ENCODE measurements around the gene RPP38. TPM values are rescaled to one million over a fixed set of nuclear protein-coding genes. Genes with fewer than 3 reads are reported as not detected.

The RPP38 gene
- total and polyA plus RNA-seq, 12 donors, result 11.1 to 24.9 (median 13.6) TPM

GRCh38 chr10:15088428-15089261 is 8.5 kb upstream of the RPP38 start, which contains the start of gene ACBD7:
ACBD7 (minus strand) TSS chr10:15088776; CDS start chr10:15088728, 48 bp downstream.
- Histone ChIP-seq H3K27me3 (no peaks in the 10 kb centered on the region), H3K27ac (no peak within 1 kb of the TSS), H3K36me3 (replicated peaks in 1 of 2) (no peaks in the 10 kb centered on the region), H3K4me1 (replicated peaks in 1 of 2) (peaks cover 0 to 4% of the 10 kb centered on the region in 2 donors), H3K9me3 (replicated peaks in 1 of 3) (no peaks in the 10 kb centered on the region), H3K4me3 (peak within 1 kb of the TSS in 2 of 4 donors; percentile 37 to 66)
- peak; percentile 40 to 71 (median 58) for TF ChIP-seq CTCF (IDR thresholded peaks at IDR 0.05)
- no peak for TF ChIP-seq POLR2A (IDR thresholded peaks at IDR 0.05)
- intact Hi-C loops (cut with DNase I), result no loop called here
- DNase-seq, result peak; percentile 72 to 86 (median 80)
- WGBS, 4 donors, result 6 to 18% (median 9%) methylated on average over 21 to 63 of the region's 63 CpGs

GRCh38 chr10:15091418-15091817 is 5.7 kb upstream of the RPP38 start:
- DNase-seq, result no peak
- 71 to 87% (median 83%) methylated on average over 5 of the region's 5 CpGs for WGBS, 4 donors
- Histone ChIP-seq H3K27me3 (no peaks in the 10 kb centered on the region), H3K4me3 (no peak overlapping the region), H3K27ac (no peak overlapping the region), H3K36me3 (replicated peaks in 1 of 2) (no peaks in the 10 kb centered on the region), H3K9me3 (replicated peaks in 1 of 3) (no peaks in the 10 kb centered on the region), H3K4me1 (replicated peaks in 1 of 2) (peaks cover 0 to 8% of the 10 kb centered on the region in 2 donors)
- intact Hi-C loops (cut with DNase I), result loop anchor here in 1 of 2 donors (5.0 kb wide), 1 partner anchor 139 kb away; the partner anchor contains the start of gene DCLRE1C
- no peak for TF ChIP-seq POLR2A (IDR thresholded peaks at IDR 0.05)

- H3K36me3 ChIP-seq (replicated peaks in 1 of 2), result no peaks in the 10 kb centered on the region
- intact Hi-C loops (cut with DNase I), result loop anchor here in 1 of 2 donors (5.0 kb wide), 1 partner anchor 141 kb away; the partner anchor contains the start of gene DCLRE1C
- WGBS, 4 donors, result 82 to 89% (median 89%) methylated on average over 11 to 16 of the region's 16 CpGs
- H3K4me1 ChIP-seq (replicated peaks in 1 of 2), result peaks cover under 1 to 13% of the 10 kb centered on the region in 2 donors
- TF ChIP-seq CTCF (IDR thresholded peaks at IDR 0.05) (no peak), POLR2A (IDR thresholded peaks at IDR 0.05) (no peak)
- no peaks in the 10 kb centered on the region for H3K9me3 ChIP-seq (replicated peaks in 1 of 3)
- no peaks in the 10 kb centered on the region for H3K27me3 ChIP-seq
- DNase-seq, result no peak
- no peak overlapping the region for H3K4me3 ChIP-seq
- H3K27ac ChIP-seq, result no peak overlapping the region
These were observed 4.2 kb upstream of the RPP38 start for GRCh38 chr10:15092855-15093408.

GRCh38 chr10:15096661-15097010 is 519 bp upstream of the RPP38 start:
- Histone ChIP-seq H3K27me3 (no peaks in the 10 kb centered on the region), H3K27ac (peak overlapping the region in 4 of 5 donors; percentile 92 to 96 (median 95)), H3K4me1 (replicated peaks in 1 of 2) (peaks cover 9 to 29% of the 10 kb centered on the region in 2 donors), H3K4me3 (peak overlapping the region in 3 of 4 donors; percentile 79 to 98 (median 93)), H3K36me3 (replicated peaks in 1 of 2) (no peaks in the 10 kb centered on the region), H3K9me3 (replicated peaks in 1 of 3) (no peaks in the 10 kb centered on the region)
- intact Hi-C loops (cut with DNase I), result no loop called here
- peak in 1 of 7 donors; percentile 15 for DNase-seq
- 0 to 3% (median 1%) methylated on average over 10 to 11 of the region's 11 CpGs for WGBS, 4 donors
- TF ChIP-seq POLR2A (IDR thresholded peaks at IDR 0.05) (no peak), CTCF (IDR thresholded peaks at IDR 0.05) (no peak)
